ENCODE measurements around the gene NOL4L. TPM values are rescaled to one million over a fixed set of nuclear protein-coding genes. Genes with fewer than 3 reads are reported as not detected.
"Not testable (repeated sequence)": the region's sequence is repeated elsewhere in the genome, so short reads cannot be mapped to it uniquely, and the experiment has no call there.

NOL4L gene
- total RNA-seq, 1 donor from 2014 or later: 19.7 TPM

DNA sequence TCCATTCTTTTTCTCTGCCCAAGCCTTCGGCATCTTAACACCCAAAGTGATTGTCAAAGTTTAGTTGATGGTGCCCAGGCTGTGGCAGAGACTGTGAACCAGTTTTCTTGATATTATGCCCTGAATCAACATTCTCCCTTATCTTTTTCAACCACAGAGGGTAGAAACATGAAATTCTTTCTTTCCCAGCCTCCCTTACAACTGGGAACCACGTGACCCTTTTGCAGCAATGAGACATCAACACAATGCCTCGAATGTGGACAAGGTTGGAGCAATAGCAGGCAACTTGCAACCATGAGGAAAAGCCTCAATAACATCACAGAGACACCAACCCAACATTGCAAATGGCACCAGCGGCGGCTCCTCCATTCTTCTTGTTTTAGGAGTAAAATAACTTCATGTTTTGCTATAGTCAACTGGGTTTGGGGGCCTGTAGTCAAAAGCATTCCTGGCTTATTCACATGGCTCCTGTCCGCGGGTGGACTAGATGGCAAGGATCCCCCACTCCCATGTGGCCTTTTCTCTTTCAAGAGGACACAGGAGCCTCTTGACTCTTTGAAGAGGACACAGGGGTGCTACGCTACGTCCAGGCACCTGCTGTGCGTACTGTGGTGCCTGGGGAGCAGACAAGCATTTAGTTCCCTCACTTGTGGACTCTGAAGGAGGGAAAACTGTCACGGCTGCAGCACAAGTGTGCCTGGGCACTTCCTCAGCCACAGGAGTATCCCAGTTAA is 90.5 kb downstream of the NOL4L start:
- TF ChIP-seq, protein P1, sequence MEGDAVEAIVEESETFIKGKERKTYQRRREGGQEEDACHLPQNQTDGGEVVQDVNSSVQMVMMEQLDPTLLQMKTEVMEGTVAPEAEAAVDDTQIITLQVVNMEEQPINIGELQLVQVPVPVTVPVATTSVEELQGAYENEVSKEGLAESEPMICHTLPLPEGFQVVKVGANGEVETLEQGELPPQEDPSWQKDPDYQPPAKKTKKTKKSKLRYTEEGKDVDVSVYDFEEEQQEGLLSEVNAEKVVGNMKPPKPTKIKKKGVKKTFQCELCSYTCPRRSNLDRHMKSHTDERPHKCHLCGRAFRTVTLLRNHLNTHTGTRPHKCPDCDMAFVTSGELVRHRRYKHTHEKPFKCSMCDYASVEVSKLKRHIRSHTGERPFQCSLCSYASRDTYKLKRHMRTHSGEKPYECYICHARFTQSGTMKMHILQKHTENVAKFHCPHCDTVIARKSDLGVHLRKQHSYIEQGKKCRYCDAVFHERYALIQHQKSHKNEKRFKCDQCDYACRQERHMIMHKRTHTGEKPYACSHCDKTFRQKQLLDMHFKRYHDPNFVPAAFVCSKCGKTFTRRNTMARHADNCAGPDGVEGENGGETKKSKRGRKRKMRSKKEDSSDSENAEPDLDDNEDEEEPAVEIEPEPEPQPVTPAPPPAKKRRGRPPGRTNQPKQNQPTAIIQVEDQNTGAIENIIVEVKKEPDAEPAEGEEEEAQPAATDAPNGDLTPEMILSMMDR (IDR thresholded peaks at IDR 0.05): no peak

DNA sequence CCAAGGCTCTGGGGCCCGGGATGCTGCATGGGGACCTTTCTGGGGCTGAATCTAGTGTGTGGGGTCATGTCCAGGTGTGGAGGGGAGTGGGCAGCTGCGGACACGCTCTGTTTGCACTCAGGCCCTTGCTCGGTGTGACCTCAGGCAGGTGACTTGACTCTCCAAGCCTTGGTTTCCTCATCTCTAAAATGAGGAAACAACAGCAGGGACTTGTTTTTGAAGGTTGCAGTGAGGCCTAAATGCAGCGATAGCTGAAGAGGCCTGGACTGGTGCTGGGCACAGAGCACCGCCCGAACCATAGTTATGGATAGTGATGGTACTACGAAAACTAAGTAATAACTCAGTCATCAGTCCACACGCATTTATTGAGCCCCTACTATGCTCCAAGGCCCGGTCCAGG is 91.8 kb downstream of the NOL4L start:
- H3K27ac ChIP-seq: no peak overlapping the region
- no peak overlapping the region for H3K4me3 ChIP-seq
- TF ChIP-seq, protein P1 (IDR thresholded peaks at IDR 0.05): no peak
- DNase-seq (no peak), ATAC-seq (no peak)
- H3K36me3 ChIP-seq: no peaks in the 10 kb centered on the region
- no peaks in the 10 kb centered on the region for H3K27me3 ChIP-seq
- H3K9me3 ChIP-seq: no peaks in the 10 kb centered on the region
- intact Hi-C loops (cut with DNase I): no loop called here
- H3K4me1 ChIP-seq: no peaks in the 10 kb centered on the region

More for the DNA sequence above, 90.5 kb downstream of the NOL4L start:
- no peaks in the 10 kb centered on the region for H3K4me1 ChIP-seq
- no peaks in the 10 kb centered on the region for H3K27me3 ChIP-seq
- intact Hi-C loops (cut with DNase I): no loop called here
- no peaks in the 10 kb centered on the region for H3K9me3 ChIP-seq
- no peak overlapping the region for H3K4me3 ChIP-seq
- H3K36me3 ChIP-seq: no peaks in the 10 kb centered on the region
- no peak overlapping the region for H3K27ac ChIP-seq
- DNase-seq (no peak), ATAC-seq (no peak)

DNA sequence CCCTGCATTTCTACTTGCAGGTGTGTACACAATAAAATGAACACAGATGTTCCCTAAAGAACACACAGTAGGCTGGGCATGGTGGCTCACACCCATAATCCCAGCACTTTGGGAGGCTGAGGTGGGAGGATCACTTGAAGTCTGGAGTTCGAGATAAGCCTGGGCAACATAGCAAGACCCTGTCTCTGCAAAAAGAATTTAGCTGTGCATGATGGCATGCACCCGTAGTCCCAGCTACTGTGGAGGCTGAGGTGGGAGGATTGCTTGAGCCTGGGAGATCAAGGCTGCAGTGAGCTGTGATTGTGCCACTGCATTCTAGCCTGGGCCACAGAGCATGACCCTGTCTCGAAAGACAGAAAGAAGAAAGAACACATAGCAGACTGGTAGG is 93.4 kb downstream of the NOL4L start:
- H3K9me3 ChIP-seq; H3K4me1 ChIP-seq; DNase-seq; H3K27ac ChIP-seq; H3K36me3 ChIP-seq; H3K4me3 ChIP-seq; H3K27me3 ChIP-seq; ATAC-seq; intact Hi-C loops (cut with DNase I): not testable (repeated sequence)

DNA sequence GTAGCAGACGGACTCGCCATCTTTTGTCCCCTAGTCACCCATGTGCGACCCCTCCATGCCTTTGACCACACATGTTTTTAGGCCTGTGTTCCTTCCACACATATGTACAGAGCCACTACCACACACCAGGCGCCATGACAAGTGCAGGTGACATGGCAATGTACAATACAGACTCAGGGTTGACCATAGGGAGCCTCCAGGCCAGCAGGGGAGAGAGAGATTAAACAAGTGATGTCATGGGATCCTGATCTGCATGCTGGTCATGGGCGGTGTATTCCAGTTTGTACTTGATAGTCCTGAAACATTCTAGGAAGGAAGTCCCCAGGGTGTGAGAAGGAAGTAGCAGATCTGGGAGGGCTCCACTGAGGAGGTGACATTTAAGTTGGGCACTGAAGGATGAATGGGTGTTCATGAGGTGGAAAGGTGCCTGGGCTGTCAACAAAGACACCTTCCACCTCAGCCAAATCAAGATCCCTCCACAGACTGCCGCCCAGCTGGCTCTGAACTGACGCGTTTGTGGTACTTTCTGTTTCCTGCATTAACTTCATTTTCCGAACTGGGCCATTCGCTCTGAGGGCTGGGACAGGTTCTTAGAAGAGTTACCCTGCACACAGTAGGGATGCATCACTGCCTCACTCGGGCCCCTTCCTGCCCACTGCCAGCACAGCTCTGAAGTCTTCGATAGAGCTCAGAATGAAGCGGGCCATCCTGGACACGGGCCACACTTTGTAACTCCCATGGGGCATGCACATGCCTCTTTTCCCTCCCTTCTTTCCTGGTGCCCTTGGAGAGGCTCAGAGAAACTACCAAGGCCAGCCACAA is 94.0 kb downstream of the NOL4L start:
- no peaks in the 10 kb centered on the region for H3K9me3 ChIP-seq
- no peaks in the 10 kb centered on the region for H3K36me3 ChIP-seq
- no peaks in the 10 kb centered on the region for H3K4me1 ChIP-seq
- intact Hi-C loops (cut with DNase I): no loop called here
- H3K27me3 ChIP-seq: no peaks in the 10 kb centered on the region
- TF ChIP-seq, protein P1 (IDR thresholded peaks at IDR 0.05): no peak
- H3K27ac ChIP-seq: no peak overlapping the region
- H3K4me3 ChIP-seq: no peak overlapping the region
- ATAC-seq (no peak), DNase-seq (no peak)

DNA sequence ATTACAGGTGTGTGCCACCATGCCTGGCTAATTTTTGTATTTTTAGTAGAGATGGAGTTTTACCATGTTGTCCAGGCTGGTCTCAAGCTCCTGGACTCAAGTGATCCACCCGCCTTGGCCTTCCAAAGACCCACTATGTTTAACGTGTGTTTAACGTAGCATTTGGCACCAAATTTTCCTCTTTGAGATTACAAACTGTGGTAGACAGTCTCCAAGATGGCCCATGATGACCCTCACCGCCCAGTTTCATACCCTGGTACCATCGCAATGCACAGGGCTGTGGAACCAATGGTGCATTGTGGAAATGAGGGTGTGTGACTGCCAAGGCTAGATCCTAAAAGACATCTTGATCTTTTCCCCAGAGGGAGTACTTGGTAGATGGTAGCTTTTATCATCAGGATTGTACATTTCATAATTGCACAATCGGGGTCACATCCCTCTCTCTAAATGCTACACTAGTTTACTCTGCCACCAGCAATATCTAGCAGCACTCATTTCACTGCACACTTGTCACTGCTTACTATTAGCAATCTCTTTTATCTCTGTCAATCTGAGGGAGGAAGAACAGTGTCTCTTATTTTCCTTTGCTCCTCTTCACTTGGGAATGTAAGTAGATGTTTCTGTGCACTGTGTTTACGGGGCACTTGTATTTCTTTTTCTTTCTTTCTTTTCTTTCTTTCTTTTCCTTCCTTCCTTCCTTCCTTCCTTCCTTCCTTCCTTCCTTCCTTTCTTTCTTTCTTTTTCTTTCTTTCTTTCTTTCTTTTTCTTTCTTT is 96.9 kb downstream of the NOL4L start:
- no peak overlapping the region for H3K27ac ChIP-seq
- ATAC-seq (no peak), DNase-seq (peak; percentile 10)
- H3K36me3 ChIP-seq: no peaks in the 10 kb centered on the region
- H3K9me3 ChIP-seq: no peaks in the 10 kb centered on the region
- no peak overlapping the region for H3K4me3 ChIP-seq
- H3K4me1 ChIP-seq: peaks cover 10% of the 10 kb centered on the region
- intact Hi-C loops (cut with DNase I): no loop called here
- TF ChIP-seq, protein P1 (IDR thresholded peaks at IDR 0.05): no peak
- no peaks in the 10 kb centered on the region for H3K27me3 ChIP-seq
